SK-N-SH treated with all-trans-retinoic acid at 6 μM for 48 hours (cell line): ENCODE data around the gene AK1.

ENCODE experiments used
- ARNTL ChIP-seq: fragments of 450-650 bp; formaldehyde crosslinking; IDR thresholded peaks from 2 replicates; pipeline ENCODE4 v1.5.0; 2020; ENCODE audit warnings: low read depth, mild to moderate bottlenecking, moderate library complexity, borderline replicate concordance
- BACH2 ChIP-seq: fragments of 250-450 bp; sonication (Bioruptor Pico); IDR thresholded peaks from 2 replicates; pipeline ENCODE4 v1.9.0; 2021; ENCODE audit warnings: mild to moderate bottlenecking, borderline replicate concordance
- CREB5 ChIP-seq: fragments of 250-450 bp; sonication (Bioruptor Pico); IDR thresholded peaks from 2 replicates; pipeline ENCODE4 v1.5.1; 2020; ENCODE audit warnings: low read depth, mild to moderate bottlenecking, moderate library complexity
- CSDC2 ChIP-seq: fragments of 250-450 bp; sonication (Bioruptor Pico); IDR thresholded peaks from 2 replicates; pipeline ENCODE4 v1.5.0; 2020; ENCODE audit warnings: mild to moderate bottlenecking, moderate library complexity
- ESRRG ChIP-seq: fragments of 250-450 bp; sonication (Bioruptor Pico); IDR thresholded peaks from 2 replicates; pipeline ENCODE4 v1.6.1; 2021; ENCODE audit warnings: mild to moderate bottlenecking
- OSR1 ChIP-seq: fragments of 250-450 bp; sonication (Bioruptor Pico); IDR thresholded peaks from 2 replicates; pipeline ENCODE4 v1.8.0; 2022; ENCODE audit warnings: moderate library complexity, mild to moderate bottlenecking, inconsistent platforms
- PATZ1 ChIP-seq: fragments of 250-450 bp; sonication (Bioruptor Pico); IDR thresholded peaks from 2 replicates; pipeline ENCODE4 v1.8.0; 2020; ENCODE audit warnings: mild to moderate bottlenecking, moderate library complexity, borderline replicate concordance
- RARB ChIP-seq: fragments of 250-450 bp; sonication (Bioruptor Pico); IDR thresholded peaks from 2 replicates; pipeline ENCODE4 v1.8.0; 2021; ENCODE audit warnings: mild to moderate bottlenecking, moderate library complexity
- TCF4 ChIP-seq: fragments of 250-450 bp; sonication (Bioruptor Pico); IDR thresholded peaks from 2 replicates; pipeline ENCODE4 v1.8.0; 2021; ENCODE audit warnings: mild to moderate bottlenecking, moderate library complexity, borderline replicate concordance
- ZFP3 ChIP-seq: fragments of 250-450 bp; sonication (Bioruptor Pico); IDR thresholded peaks from 2 replicates; pipeline ENCODE4 v1.5.0; 2020; ENCODE audit warnings: mild to moderate bottlenecking, moderate library complexity
- ZFP30 ChIP-seq: fragments of 450-650 bp; formaldehyde crosslinking; IDR thresholded peaks from 2 replicates; pipeline ENCODE4 v1.5.0; 2022; ENCODE audit warnings: mild to moderate bottlenecking, moderate library complexity

- TF ChIP-seq RARB (CRISPR knock-in tag), result no peak
- TF ChIP-seq OSR1 (CRISPR knock-in tag), result no peak
- no peak for TF ChIP-seq BACH2
- TF ChIP-seq ZFP30 (CRISPR knock-in tag), result no peak
- no peak for TF ChIP-seq ARNTL
- no peak for TF ChIP-seq PATZ1 (CRISPR knock-in tag)
- no peak for TF ChIP-seq CREB5 (CRISPR knock-in tag)
- no peak for TF ChIP-seq ESRRG (CRISPR knock-in tag)
- no peak for TF ChIP-seq TCF4 (CRISPR knock-in tag)
- peak; percentile 98 for TF ChIP-seq ZFP3 (CRISPR knock-in tag)
- TF ChIP-seq CSDC2 (CRISPR knock-in tag), result no peak
These were observed 29.4 kb downstream of the AK1 start for GRCh38 chr9:127847833-127848755.
